DMS79 (cell line): ENCODE results near the gene IRF1.
"Not testable (repeated sequence)": the region's sequence is repeated elsewhere in the genome, so short reads cannot be mapped to it uniquely, and the experiment has no call there.

Experiments used
- DNase-seq: peaks from one replicate; lab custom pipeline; 2025; lab: John Stamatoyannopoulos, UW

Gene IRF1

GRCh38 chr5:132438267-132438645 lies 52.3 kb downstream of the IRF1 start:
- not testable (repeated sequence) for DNase-seq

GRCh38 chr5:132437604-132438266 lies 52.8 kb downstream of the IRF1 start:
- no peak for DNase-seq

- DNase-seq: no peak
Measured at GRCh38 chr5:132436936-132437335, 53.6 kb downstream of the IRF1 start.

DNA sequence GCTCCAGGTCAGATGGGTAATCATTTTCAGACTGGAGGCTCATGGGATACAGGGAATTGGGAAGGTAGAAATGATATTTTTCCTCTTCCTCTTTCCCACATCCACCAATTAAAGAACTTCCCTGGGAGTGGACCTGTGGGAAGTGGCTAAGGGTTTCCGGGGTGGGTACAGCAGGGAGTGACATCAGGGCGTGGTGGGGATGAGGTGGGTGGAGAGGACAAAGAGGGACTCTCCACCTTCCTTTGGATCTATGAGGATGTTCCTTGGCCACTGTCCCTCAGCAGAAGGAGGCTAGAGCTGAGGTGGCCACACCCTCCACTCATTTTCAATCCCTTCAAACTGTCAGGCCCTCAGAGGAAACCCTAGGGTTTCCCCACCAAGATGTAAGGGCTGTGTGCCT lies 54.7 kb downstream of the IRF1 start:
- DNase-seq: no peak

- no peak for DNase-seq
Measured at GRCh38 chr5:132435447-132435846, 55.1 kb downstream of the IRF1 start.

DNA sequence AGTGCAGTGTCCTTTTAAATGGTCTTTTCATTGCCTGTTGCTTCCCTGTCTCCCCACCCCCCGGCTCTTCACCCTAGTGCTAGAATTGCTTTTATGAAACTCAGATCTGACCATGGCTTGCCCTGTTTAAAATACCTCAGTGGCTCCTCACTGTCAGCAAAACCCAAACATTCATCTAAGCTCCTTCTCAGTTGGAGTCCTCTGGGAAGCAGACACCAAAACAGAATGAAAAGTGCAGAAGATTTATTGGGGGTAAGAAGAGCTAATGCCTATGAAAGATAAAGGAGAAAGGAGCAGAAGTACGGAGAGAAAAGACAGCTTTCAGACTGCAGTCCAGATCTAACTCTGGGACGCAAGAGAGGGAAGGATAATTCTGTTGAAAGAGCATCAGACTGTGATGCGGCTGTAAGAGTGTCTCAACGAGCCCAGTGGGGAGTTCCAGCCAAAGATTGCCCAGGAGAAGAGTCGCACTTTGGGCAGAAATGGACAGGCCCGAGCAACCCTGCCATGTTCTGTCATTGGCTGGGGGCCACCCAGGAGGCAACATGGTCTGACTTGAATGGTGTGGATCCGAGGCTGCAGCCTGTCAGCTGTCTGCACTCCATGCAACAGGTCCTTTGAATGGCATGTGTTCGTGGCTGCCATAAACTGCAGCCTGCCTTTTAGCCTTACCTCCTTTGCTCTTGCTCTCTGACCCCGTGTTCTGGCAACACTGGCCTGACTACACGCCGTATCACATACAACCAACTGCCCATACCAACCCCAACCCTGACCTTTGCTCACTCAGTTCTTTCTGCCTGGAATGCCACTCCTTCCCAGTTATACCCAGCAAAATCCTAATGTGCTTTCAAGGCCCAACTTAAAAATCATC lies 55.9 kb downstream of the IRF1 start:
- no peak for DNase-seq

GRCh38 chr5:132433141-132433540 lies 57.4 kb downstream of the IRF1 start:
- DNase-seq: no peak

GRCh38 chr5:132431632-132432031 lies 58.9 kb downstream of the IRF1 start:
- DNase-seq: no peak
